ENCODE results near the gene NOTUM. TPM values are rescaled to one million over a fixed set of nuclear protein-coding genes. Genes with fewer than 3 reads are reported as not detected.

Gene NOTUM
- total RNA-seq, 1 experiment from 2014 or later, result not detected

- in situ Hi-C loops (cut with HindIII; ENCODE audit: low pct_unique_long_range_greater_than_20kb, low sequenced_read_pairs), result no loop called here
Measured at GRCh38 chr17:81998691-81999438, 37.9 kb upstream of the NOTUM start.

GRCh38 chr17:81998212-81998611, 37.2 kb upstream of the NOTUM start:
- DNase-seq (ENCODE audit: low read depth), result no peak
- in situ Hi-C loops (cut with HindIII; ENCODE audit: low pct_unique_long_range_greater_than_20kb, low sequenced_read_pairs), result no loop called here

More at GRCh38 chr17:81998691-81999438, 37.9 kb upstream of the NOTUM start:
- no peak for DNase-seq (ENCODE audit: low read depth)

GRCh38 chr17:81996757-81997441, 35.9 kb upstream of the NOTUM start:
- DNase-seq (ENCODE audit: low read depth), result no peak
- in situ Hi-C loops (cut with HindIII; ENCODE audit: low pct_unique_long_range_greater_than_20kb, low sequenced_read_pairs), result no loop called here

- in situ Hi-C loops (cut with HindIII; ENCODE audit: low pct_unique_long_range_greater_than_20kb, low sequenced_read_pairs), result no loop called here
- no peak for DNase-seq (ENCODE audit: low read depth)
Measured at GRCh38 chr17:81996232-81996756, 35.3 kb upstream of the NOTUM start.

GRCh38 chr17:81995463-81996231, 34.7 kb upstream of the NOTUM start:
- in situ Hi-C loops (cut with HindIII; ENCODE audit: low pct_unique_long_range_greater_than_20kb, low sequenced_read_pairs), result no loop called here
- DNase-seq (ENCODE audit: low read depth), result no peak

- no peak for DNase-seq (ENCODE audit: low read depth)
- in situ Hi-C loops (cut with HindIII; ENCODE audit: low pct_unique_long_range_greater_than_20kb, low sequenced_read_pairs), result no loop called here
Measured at GRCh38 chr17:81994593-81995462, 33.8 kb upstream of the NOTUM start.

GRCh38 chr17:81993729-81994592, 33.0 kb upstream of the NOTUM start:
- in situ Hi-C loops (cut with HindIII; ENCODE audit: low pct_unique_long_range_greater_than_20kb, low sequenced_read_pairs), result no loop called here
- DNase-seq (ENCODE audit: low read depth), result no peak

- in situ Hi-C loops (cut with HindIII; ENCODE audit: low pct_unique_long_range_greater_than_20kb, low sequenced_read_pairs), result no loop called here
- DNase-seq (ENCODE audit: low read depth), result no peak
Measured at GRCh38 chr17:81992306-81993102, 31.5 kb upstream of the NOTUM start.

- in situ Hi-C loops (cut with HindIII; ENCODE audit: low pct_unique_long_range_greater_than_20kb, low sequenced_read_pairs), result no loop called here
- peak; percentile 88 for DNase-seq (ENCODE audit: low read depth)
Measured at GRCh38 chr17:81991684-81992305, 30.8 kb upstream of the NOTUM start.

DNA sequence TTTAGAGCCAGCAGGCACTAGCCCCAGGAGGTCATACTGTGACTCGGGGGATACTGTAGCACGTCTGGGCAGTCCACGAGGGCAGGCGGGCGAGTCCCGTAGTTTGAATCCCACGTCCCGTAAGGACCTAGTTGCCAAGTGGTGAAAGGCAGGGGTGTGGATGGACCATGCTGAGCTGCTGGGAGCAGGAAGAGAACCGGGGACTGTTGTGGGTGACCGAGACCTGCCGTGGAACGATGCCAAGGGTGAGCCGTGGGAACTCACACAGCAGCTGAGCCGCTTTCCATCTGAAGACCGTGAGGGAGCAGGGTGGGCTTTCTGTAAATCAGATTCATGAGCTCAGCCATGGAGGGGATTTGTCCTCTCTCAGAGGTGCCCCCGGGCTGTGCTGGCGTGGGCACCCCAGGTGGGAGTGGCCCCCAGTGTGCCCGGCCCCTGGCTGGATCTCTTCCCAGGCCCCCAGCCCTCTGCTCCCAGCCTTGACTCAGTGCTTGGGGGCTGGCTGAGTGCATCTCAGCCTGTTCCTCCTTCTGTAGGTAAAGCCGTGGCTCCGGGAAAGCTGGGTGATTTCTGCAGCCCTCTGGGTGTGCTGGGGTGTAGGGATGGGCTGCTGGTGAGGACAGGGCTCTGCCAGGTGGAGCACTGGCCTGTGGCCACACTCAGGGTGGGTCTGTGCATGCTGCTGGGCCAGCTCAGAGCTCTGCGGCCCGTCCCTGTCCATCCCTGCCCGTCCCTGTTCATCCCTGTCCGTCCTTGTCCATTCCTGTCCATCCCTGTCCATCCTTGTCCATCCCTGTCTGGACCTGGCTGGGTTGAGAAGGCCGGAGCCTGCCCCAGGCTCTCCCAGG, 30.1 kb upstream of the NOTUM start:
- no peak for DNase-seq (ENCODE audit: low read depth)
- in situ Hi-C loops (cut with HindIII; ENCODE audit: low pct_unique_long_range_greater_than_20kb, low sequenced_read_pairs), result no loop called here

DNA sequence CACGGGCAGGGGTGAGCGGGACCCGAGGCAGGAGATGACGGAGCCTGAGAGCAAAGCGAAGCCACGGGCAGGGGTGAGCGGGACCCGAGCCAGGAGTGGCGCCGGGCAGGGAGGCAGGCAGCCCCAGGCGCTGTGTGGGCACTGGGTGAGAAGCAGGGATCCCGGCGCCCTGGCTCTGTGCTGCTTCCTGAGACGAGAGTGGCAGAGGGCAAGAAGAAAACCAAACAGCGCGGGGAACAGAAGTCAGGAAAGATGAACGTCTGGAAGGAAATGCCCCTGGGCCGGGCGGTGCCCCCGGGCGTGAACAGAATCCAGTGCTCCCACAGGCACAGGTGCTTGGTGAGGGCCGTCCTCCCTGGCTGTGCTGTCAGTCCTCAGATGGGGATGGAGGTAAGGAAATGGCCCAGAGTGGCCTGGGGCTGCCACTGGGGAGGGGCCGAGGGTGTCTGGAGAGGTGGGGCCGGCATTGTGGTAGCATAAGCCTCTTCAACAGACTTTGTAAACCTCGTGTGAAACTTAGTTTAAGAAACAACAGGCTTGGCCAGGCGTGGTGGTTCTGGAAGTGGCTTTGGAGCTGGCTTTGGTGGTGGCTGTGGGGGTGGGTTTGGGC, 26.3 kb upstream of the NOTUM start:
- DNase-seq (ENCODE audit: low read depth), result no peak
- in situ Hi-C loops (cut with HindIII; ENCODE audit: low pct_unique_long_range_greater_than_20kb, low sequenced_read_pairs), result no loop called here

- in situ Hi-C loops (cut with HindIII; ENCODE audit: low pct_unique_long_range_greater_than_20kb, low sequenced_read_pairs), result no loop called here
- no peak for DNase-seq (ENCODE audit: low read depth)
Measured at GRCh38 chr17:81986606-81987005, 25.6 kb upstream of the NOTUM start.

DNA sequence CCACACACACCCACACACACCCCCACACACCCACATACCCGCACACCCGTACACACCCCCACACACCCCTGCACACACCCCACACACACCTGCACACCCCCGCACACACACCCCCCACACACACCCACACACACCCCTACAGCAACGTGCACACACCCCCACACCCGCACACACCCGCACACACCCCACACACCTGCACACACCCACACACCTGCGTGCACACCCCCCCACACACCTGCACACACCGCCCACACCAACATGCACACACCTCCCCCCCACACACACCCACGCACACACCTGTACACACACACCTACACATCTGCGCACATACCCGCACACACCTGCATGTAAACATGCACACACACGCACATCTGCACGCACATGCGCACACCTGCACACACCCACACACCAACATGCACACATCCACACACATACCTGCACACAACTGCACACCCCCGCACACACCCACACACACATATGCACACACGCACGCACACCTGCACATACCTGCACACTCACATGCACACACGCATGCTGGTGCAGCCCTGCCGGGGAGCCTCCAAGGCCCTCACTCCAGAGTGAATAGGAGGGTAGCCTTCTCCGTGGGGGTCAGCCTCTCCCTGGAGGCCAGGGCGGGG, 23.9 kb upstream of the NOTUM start:
- in situ Hi-C loops (cut with HindIII; ENCODE audit: low pct_unique_long_range_greater_than_20kb, low sequenced_read_pairs), result no loop called here
- no peak for DNase-seq (ENCODE audit: low read depth)

DNA sequence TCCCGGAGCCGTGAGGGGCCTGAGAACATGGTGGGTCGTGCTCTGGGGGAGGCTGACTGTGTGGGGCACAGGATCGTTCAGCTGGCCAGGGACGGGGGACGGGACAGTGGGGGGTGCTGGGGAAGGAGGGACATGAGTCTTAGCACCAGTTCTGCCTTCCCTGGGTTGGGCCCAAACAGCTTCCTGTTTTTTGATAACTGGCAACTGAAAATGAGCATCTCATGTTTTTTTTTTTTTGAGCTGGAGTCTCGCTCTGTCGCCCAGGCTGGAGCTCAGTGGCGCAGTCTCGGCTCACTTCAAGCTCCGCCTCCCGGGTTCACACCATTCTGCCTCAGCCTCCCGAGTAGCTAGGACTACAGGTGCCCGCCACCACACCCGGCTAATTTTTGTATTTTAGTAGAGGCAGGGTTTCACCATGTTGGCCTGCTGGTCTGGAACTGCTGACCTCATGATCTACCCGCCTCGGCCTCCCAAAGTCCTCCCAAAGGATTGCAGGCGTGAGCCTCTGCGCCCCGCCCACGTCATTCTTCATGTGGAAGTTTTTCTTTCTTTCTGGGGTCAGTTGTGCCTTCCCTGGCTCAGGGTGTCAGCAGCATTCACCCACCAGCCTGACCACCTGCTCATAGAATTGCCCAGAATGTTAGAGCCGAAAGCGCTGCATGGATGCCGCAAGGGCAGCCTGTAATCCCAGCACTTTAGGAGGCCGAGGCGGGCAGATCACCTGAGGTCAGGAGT, 22.8 kb upstream of the NOTUM start:
- no peak for DNase-seq (ENCODE audit: low read depth)
- in situ Hi-C loops (cut with HindIII; ENCODE audit: low pct_unique_long_range_greater_than_20kb, low sequenced_read_pairs), result no loop called here

All from Caki2 (cell line).